HG03342 (cell line): Measurements from ENCODE around the gene RASEF.

Source experiments
- ATAC-seq: cut with Tn5 transposase; IDR thresholded peaks from one replicate; pipeline ENCODE4 v1.9.1; 2021; ENCODE audit warnings: mild to moderate bottlenecking, moderate library complexity; ENCODE audit not compliant: unreplicated experiment

RASEF gene

GRCh38 chr9:83059417-83059816, 3.5 kb downstream of the RASEF start:
- ATAC-seq: no peak

GRCh38 chr9:83056911-83057310, 6.0 kb downstream of the RASEF start:
- no peak for ATAC-seq

GRCh38 chr9:83056174-83056573, 6.8 kb downstream of the RASEF start:
- no peak for ATAC-seq

- no peak for ATAC-seq
These were observed 14.8 kb downstream of the RASEF start for GRCh38 chr9:83047839-83048775.

- ATAC-seq: no peak
These were observed 19.3 kb downstream of the RASEF start for GRCh38 chr9:83043597-83043996.

GRCh38 chr9:83041771-83042170, 21.2 kb downstream of the RASEF start:
- no peak for ATAC-seq

- no peak for ATAC-seq
These were observed 23.6 kb downstream of the RASEF start for GRCh38 chr9:83039303-83039702.

GRCh38 chr9:83036043-83036442, 26.9 kb downstream of the RASEF start:
- no peak for ATAC-seq

- ATAC-seq: no peak
These were observed 27.8 kb downstream of the RASEF start for GRCh38 chr9:83035143-83035542.

- no peak for ATAC-seq
These were observed 28.4 kb downstream of the RASEF start for GRCh38 chr9:83034587-83034986.

GRCh38 chr9:83034026-83034425, 28.9 kb downstream of the RASEF start:
- no peak for ATAC-seq

GRCh38 chr9:83032065-83032625, 30.8 kb downstream of the RASEF start:
- ATAC-seq: no peak

GRCh38 chr9:83030391-83031107, 32.4 kb downstream of the RASEF start:
- no peak for ATAC-seq

- no peak for ATAC-seq
These were observed 33.3 kb downstream of the RASEF start for GRCh38 chr9:83029531-83030137.

- no peak for ATAC-seq
These were observed 35.6 kb downstream of the RASEF start for GRCh38 chr9:83027153-83027891.

GRCh38 chr9:83024506-83025125, 38.3 kb downstream of the RASEF start:
- no peak for ATAC-seq

- no peak for ATAC-seq
These were observed 39.8 kb downstream of the RASEF start for GRCh38 chr9:83023151-83023550.

- no peak for ATAC-seq
These were observed 42.1 kb downstream of the RASEF start for GRCh38 chr9:83020864-83021263.

GRCh38 chr9:83020327-83020726, 42.6 kb downstream of the RASEF start:
- no peak for ATAC-seq

- no peak for ATAC-seq
These were observed 43.7 kb downstream of the RASEF start for GRCh38 chr9:83019246-83019645.
